ENCODE data around the gene CHD2. TPM values are rescaled to one million over a fixed set of nuclear protein-coding genes. Genes with fewer than 3 reads are reported as not detected.

The CHD2 gene
- total and polyA plus RNA-seq, 4 experiments from 2014 or later: 28.4 to 351 (median 224) TPM

DNA sequence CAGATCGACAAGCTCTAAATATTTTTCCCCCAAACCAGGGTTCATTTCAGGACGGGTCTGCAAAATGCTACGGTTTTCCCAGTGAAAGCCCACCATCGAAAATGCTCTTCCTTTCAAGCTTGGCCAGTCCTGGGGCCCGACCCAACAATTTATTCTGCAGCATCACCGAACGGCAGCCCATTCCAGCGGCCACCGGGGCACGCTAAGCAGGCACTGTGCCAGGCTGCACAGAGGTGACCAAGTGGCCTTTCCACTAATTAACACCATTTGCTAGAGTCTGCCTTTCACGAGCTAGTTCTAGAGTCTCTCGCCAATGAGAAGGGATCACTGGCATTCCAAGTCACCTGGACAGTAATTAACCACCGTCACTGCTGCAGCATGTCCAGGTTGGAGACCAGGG, 174.5 kb downstream of the CHD2 start:
- Mint-ChIP-seq H3K9me3 (no peaks in the 10 kb centered on the region), H3K27me3 (peaks cover 44 to 53% of the 10 kb centered on the region in 2 donors), H3K4me3 (no peak overlapping the region), H3K27ac (no peak overlapping the region), H3K36me3 (no peaks in the 10 kb centered on the region), H3K4me1 (peaks cover 8 to 24% (median 14%) of the 10 kb centered on the region in 4 donors)
- POLR2A ChIA-PET (ENCODE audit: partially characterized antibody): no interaction called here
- H3K27me3 ChIP-seq (ENCODE audit: insufficient read depth, low read length): peaks cover 22% of the 10 kb centered on the region
- intact Hi-C loops (cut with micrococcal nuclease): no loop called here
- no peaks in the 10 kb centered on the region for H3K36me3 ChIP-seq (ENCODE audit: insufficient read depth, low read length)
- peaks cover 18% of the 10 kb centered on the region for H3K4me1 ChIP-seq (ENCODE audit: insufficient read depth, low read length)
- DNase-seq: no peak
- H3K9me3 ChIP-seq (ENCODE audit: control insufficient read depth in 1 of 2, low read length in 2 of 2): no peaks in the 10 kb centered on the region
- H3K4me3 ChIP-seq (ENCODE audit: low read length in 2 of 2): no peak overlapping the region
- no peak overlapping the region for H3K27ac ChIP-seq (ENCODE audit: low read depth, low read length)
- CTCF ChIA-PET (ENCODE audit: partially characterized antibody): interaction anchor here (1.3 kb wide), 1 partner anchor 13 kb away, joined by 6 read pairs; no protein-coding TSS in a partner anchor

DNA sequence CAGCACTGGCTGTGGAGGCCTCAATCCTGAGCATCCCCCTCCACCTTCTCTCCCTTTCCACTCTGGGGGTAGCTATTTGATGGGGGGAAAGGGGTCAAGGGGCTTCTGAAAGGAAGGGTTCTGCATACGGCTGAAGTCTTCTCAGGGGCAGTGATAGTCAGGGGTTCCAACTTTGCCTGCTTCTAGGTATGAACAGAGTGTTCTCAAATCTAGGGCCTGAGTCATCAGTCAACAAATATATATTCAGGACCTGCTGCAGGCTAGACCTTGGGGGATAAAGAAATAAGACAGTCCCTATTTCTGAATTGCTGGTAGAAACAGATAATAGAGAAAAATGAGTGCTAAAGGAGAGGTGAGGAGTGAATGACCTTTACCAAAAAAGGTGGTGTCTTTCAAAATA, 176.1 kb downstream of the CHD2 start:
- H3K4me3 Mint-ChIP-seq: no peak overlapping the region
- no peak for DNase-seq
- ChIA-PET CTCF (ENCODE audit: partially characterized antibody) (interaction anchor here (0.7 kb wide), 1 partner anchor 12 kb away, joined by 3 read pairs; no protein-coding TSS in a partner anchor), POLR2A (ENCODE audit: partially characterized antibody) (no interaction called here)
- no peaks in the 10 kb centered on the region for H3K9me3 Mint-ChIP-seq
- no peaks in the 10 kb centered on the region for H3K36me3 ChIP-seq (ENCODE audit: insufficient read depth, low read length)
- peaks cover 22% of the 10 kb centered on the region for H3K27me3 ChIP-seq (ENCODE audit: insufficient read depth, low read length)
- peaks cover 51 to 60% of the 10 kb centered on the region in 2 donors for H3K27me3 Mint-ChIP-seq
- H3K4me1 Mint-ChIP-seq: peaks cover 8 to 24% (median 14%) of the 10 kb centered on the region in 4 donors
- no peaks in the 10 kb centered on the region for H3K9me3 ChIP-seq (ENCODE audit: control insufficient read depth in 1 of 2, low read length in 2 of 2)
- H3K27ac Mint-ChIP-seq: no peak overlapping the region
- no peak overlapping the region for H3K27ac ChIP-seq (ENCODE audit: low read depth, low read length)
- H3K36me3 Mint-ChIP-seq: no peaks in the 10 kb centered on the region
- peaks cover 18% of the 10 kb centered on the region for H3K4me1 ChIP-seq (ENCODE audit: insufficient read depth, low read length)
- intact Hi-C loops (cut with micrococcal nuclease): no loop called here
- H3K4me3 ChIP-seq (ENCODE audit: low read length in 2 of 2): no peak overlapping the region

DNA sequence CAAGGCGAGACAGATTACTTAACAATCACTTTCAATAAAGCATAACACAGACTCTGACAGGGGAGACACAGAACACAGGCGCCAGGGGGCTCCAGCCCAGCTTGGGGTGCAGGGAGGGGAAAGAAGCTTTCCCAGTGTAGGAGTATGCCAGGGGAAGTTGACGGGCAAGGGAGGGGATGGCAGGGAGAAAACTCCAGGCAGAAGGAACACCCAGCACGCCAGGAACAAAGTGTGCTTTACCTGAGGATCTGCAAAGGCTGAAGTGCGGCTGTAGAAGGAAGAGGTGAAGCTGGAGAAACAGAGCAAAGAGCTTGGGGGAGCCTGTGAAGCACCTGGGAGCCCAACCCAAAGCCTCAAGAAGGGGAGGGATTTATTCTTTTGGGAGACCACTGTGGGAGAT, 176.8 kb downstream of the CHD2 start:
- CTCF ChIA-PET (ENCODE audit: partially characterized antibody): interaction anchor here (1.4 kb wide), 1 partner anchor 11 kb away, joined by 8 read pairs; no protein-coding TSS in a partner anchor
- peaks cover 49 to 59% of the 10 kb centered on the region in 2 donors for H3K27me3 Mint-ChIP-seq
- no peak overlapping the region for H3K27ac ChIP-seq (ENCODE audit: low read depth, low read length)
- H3K4me3 Mint-ChIP-seq: no peak overlapping the region
- POLR2A ChIA-PET (ENCODE audit: partially characterized antibody): no interaction called here
- no peaks in the 10 kb centered on the region for H3K9me3 ChIP-seq (ENCODE audit: control insufficient read depth in 1 of 2, low read length in 2 of 2)
- peaks cover 8 to 18% (median 12%) of the 10 kb centered on the region in 4 donors for H3K4me1 Mint-ChIP-seq
- peaks cover 21% of the 10 kb centered on the region for H3K27me3 ChIP-seq (ENCODE audit: insufficient read depth, low read length)
- intact Hi-C loops (cut with micrococcal nuclease): no loop called here
- no peaks in the 10 kb centered on the region for H3K36me3 Mint-ChIP-seq
- no peaks in the 10 kb centered on the region for H3K36me3 ChIP-seq (ENCODE audit: insufficient read depth, low read length)
- H3K9me3 Mint-ChIP-seq: no peaks in the 10 kb centered on the region
- DNase-seq: no peak
- H3K27ac Mint-ChIP-seq: no peak overlapping the region
- H3K4me1 ChIP-seq (ENCODE audit: insufficient read depth, low read length): peaks cover 18% of the 10 kb centered on the region
- H3K4me3 ChIP-seq (ENCODE audit: low read length in 2 of 2): no peak overlapping the region

Small RNAs within 50 kb of the gene (microRNA-seq; reads per million reads assigned to microRNA genes)
- not detected for gene MIR3175 (ENCODE audit: borderline microRNAs expressed, borderline number of aligned reads, borderline replicate concordance)

Other genes with a start within 250 kb of the CHD2 start
- 1 to 10 TPM; 6.6 to 8.3 TPM for gene FAM174B, start 244.5 kb upstream of the CHD2 start, total RNA-seq
- 1 to 10 TPM; 2.4 to 3.3 TPM for gene FAM174B, start 244.5 kb upstream of the CHD2 start, polyA plus RNA-seq
- gene RGMA, start 188.9 kb downstream of the CHD2 start, total RNA-seq: not detected
- gene RGMA, start 188.9 kb downstream of the CHD2 start, polyA plus RNA-seq: not detected

Data from CD4-positive, alpha-beta memory T cell (primary cell).